Measurements from ENCODE around the gene CHMP1A. TPM values are rescaled to one million over a fixed set of nuclear protein-coding genes. Genes with fewer than 3 reads are reported as not detected.
A peak's percentile ranks its signal among the peaks of the same experiment; 100 is the strongest.
"Not testable (repeated sequence)": the region's sequence is repeated elsewhere in the genome, so short reads cannot be mapped to it uniquely, and the experiment has no call there.

Gene CHMP1A
- total RNA-seq, 2 donors from 2014 or later: 47.1 to 59.8 TPM

GRCh38 chr16:89694784-89695085, 37.2 kb upstream of the CHMP1A start:
- DNase-seq (ENCODE audit: low spot score); intact Hi-C loops (cut with DNase I): not testable (repeated sequence)

GRCh38 chr16:89693931-89694783, 36.6 kb upstream of the CHMP1A start:
- intact Hi-C loops (cut with DNase I): no loop called here
- no peak for DNase-seq (ENCODE audit: low spot score)

- intact Hi-C loops (cut with DNase I): no loop called here
- no peak for DNase-seq (ENCODE audit: low spot score)
These were observed 35.8 kb upstream of the CHMP1A start for GRCh38 chr16:89693289-89693731.

- intact Hi-C loops (cut with DNase I): no loop called here
- DNase-seq (ENCODE audit: low spot score): no peak
These were observed 34.6 kb upstream of the CHMP1A start for GRCh38 chr16:89691986-89692569.

- intact Hi-C loops (cut with DNase I): no loop called here
- DNase-seq (ENCODE audit: low spot score): no peak
These were observed 33.9 kb upstream of the CHMP1A start for GRCh38 chr16:89691231-89691985.

- intact Hi-C loops (cut with DNase I): no loop called here
- DNase-seq (ENCODE audit: low spot score): no peak
These were observed 32.9 kb upstream of the CHMP1A start for GRCh38 chr16:89690392-89690901.

- DNase-seq (ENCODE audit: low spot score); intact Hi-C loops (cut with DNase I): not testable (repeated sequence)
These were observed 32.1 kb upstream of the CHMP1A start for GRCh38 chr16:89689621-89690020.

GRCh38 chr16:89689142-89689541, 31.6 kb upstream of the CHMP1A start:
- no peak for DNase-seq (ENCODE audit: low spot score)
- intact Hi-C loops (cut with DNase I): no loop called here

GRCh38 chr16:89688395-89688794, 30.9 kb upstream of the CHMP1A start:
- no peak for DNase-seq (ENCODE audit: low spot score)
- intact Hi-C loops (cut with DNase I): no loop called here

- DNase-seq (ENCODE audit: low spot score): no peak
- intact Hi-C loops (cut with DNase I): no loop called here
These were observed 29.8 kb upstream of the CHMP1A start for GRCh38 chr16:89687092-89687940.

GRCh38 chr16:89686520-89687091, 29.1 kb upstream of the CHMP1A start, which contains the start of gene CDK10:
CDK10 (plus strand) TSS chr16:89686689; CDS start chr16:89686711, 22 bp downstream.
- DNase-seq (ENCODE audit: low spot score): peak; percentile 97
- intact Hi-C loops (cut with DNase I): no loop called here

GRCh38 chr16:89685916-89686315, 28.4 kb upstream of the CHMP1A start:
- no peak for DNase-seq (ENCODE audit: low spot score)
- intact Hi-C loops (cut with DNase I): no loop called here

GRCh38 chr16:89678258-89678657, 20.8 kb upstream of the CHMP1A start:
- intact Hi-C loops (cut with DNase I): no loop called here
- no peak for DNase-seq (ENCODE audit: low spot score)

GRCh38 chr16:89672177-89672941, 14.9 kb upstream of the CHMP1A start:
- no peak for DNase-seq (ENCODE audit: low spot score)
- intact Hi-C loops (cut with DNase I): no loop called here

GRCh38 chr16:89671565-89671964, 14.1 kb upstream of the CHMP1A start:
- intact Hi-C loops (cut with DNase I); DNase-seq (ENCODE audit: low spot score): not testable (repeated sequence)

- intact Hi-C loops (cut with DNase I): no loop called here
These were observed 13.3 kb upstream of the CHMP1A start for GRCh38 chr16:89670496-89671431.

GRCh38 chr16:89669755-89670154, 12.2 kb upstream of the CHMP1A start:
- DNase-seq (ENCODE audit: low spot score): no peak
- intact Hi-C loops (cut with DNase I): no loop called here

More at GRCh38 chr16:89670496-89671431, 13.3 kb upstream of the CHMP1A start:
- DNase-seq (ENCODE audit: low spot score): no peak

All from posterior vena cava (tissue), 2 donors.